ENCODE measurements around the gene XCR1. TPM values are rescaled to one million over a fixed set of nuclear protein-coding genes. Genes with fewer than 3 reads are reported as not detected.

XCR1 gene
- total RNA-seq, 1 donor from 2014 or later = not detected

DNA sequence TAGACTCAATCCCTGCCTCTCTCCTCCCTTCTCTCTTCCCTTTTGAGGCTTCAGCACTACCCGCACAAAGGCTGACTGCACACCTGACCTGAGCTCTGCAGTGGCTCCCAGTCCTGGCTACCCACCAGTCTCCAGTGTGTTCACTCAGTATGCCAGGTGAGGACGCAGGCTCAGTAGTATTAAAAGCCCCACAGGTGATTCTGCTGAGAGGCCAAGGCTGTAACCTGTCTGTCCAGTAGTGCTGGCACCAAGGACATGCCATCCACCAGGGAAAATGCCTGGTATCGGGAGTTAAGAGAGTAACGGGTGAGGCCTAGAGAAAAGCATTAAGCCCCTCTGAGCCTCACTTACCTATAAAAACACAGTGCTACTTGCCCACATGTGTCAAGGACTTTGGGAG, 52.6 kb downstream of the XCR1 start:
- peaks cover 24% of the 10 kb centered on the region for H3K36me3 Mint-ChIP-seq (ENCODE audit: low read depth)
- H3K4me1 Mint-ChIP-seq (ENCODE audit: low read depth) = peaks cover 16% of the 10 kb centered on the region
- H3K27ac Mint-ChIP-seq (ENCODE audit: unreplicated experiment) = no peak overlapping the region
- DNase-seq (ENCODE audit: low spot score) = no peak
- TF ChIP-seq CTCF (IDR thresholded peaks at IDR 0.05) = no peak
- no peaks in the 10 kb centered on the region for H3K9me3 Mint-ChIP-seq (ENCODE audit: low read depth)
- H3K27me3 Mint-ChIP-seq (ENCODE audit: low read depth) = no peaks in the 10 kb centered on the region
- H3K4me3 Mint-ChIP-seq (ENCODE audit: unreplicated experiment) = no peak overlapping the region

GRCh38 chr3:45972534-45973402, 54.5 kb downstream of the XCR1 start:
- H3K4me3 Mint-ChIP-seq (ENCODE audit: unreplicated experiment) = no peak overlapping the region
- H3K27me3 Mint-ChIP-seq (ENCODE audit: low read depth) = no peaks in the 10 kb centered on the region
- no peaks in the 10 kb centered on the region for H3K9me3 Mint-ChIP-seq (ENCODE audit: low read depth)
- H3K27ac Mint-ChIP-seq (ENCODE audit: unreplicated experiment) = peak overlapping the region; percentile 79
- H3K4me1 Mint-ChIP-seq (ENCODE audit: low read depth) = peaks cover 26% of the 10 kb centered on the region
- peaks cover 19% of the 10 kb centered on the region for H3K36me3 Mint-ChIP-seq (ENCODE audit: low read depth)
- TF ChIP-seq CTCF (IDR thresholded peaks at IDR 0.05) = no peak
- no peak for DNase-seq (ENCODE audit: low spot score)

- no peak for DNase-seq (ENCODE audit: low spot score)
- Mint-ChIP-seq H3K27ac (ENCODE audit: unreplicated experiment) (no peak overlapping the region), H3K27me3 (ENCODE audit: low read depth) (no peaks in the 10 kb centered on the region), H3K36me3 (ENCODE audit: low read depth) (peaks cover 19% of the 10 kb centered on the region), H3K4me1 (ENCODE audit: low read depth) (peaks cover 26% of the 10 kb centered on the region), H3K4me3 (ENCODE audit: unreplicated experiment) (no peak overlapping the region), H3K9me3 (ENCODE audit: low read depth) (no peaks in the 10 kb centered on the region)
- TF ChIP-seq CTCF (IDR thresholded peaks at IDR 0.05) = no peak
These were observed 57.3 kb downstream of the XCR1 start for GRCh38 chr3:45969953-45970352.

DNA sequence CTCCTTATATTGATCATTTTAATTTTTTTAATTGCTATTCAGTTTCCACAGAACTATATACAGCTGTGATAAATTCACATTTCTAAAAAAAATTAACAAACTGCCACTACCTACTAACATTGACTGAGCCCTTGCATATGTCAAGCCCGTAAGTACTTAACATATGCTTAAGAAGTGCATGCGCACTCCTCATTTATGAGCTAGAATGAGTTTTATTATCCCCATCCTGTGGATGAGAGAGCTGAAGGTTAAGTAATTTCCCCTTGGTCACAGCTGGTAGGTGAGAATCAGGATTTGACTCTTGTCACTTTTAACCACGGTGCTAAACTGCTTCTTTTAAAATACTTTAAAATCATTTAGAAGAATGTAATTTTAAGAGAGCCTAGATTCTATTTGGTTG, 58.2 kb downstream of the XCR1 start:
- peaks cover 26% of the 10 kb centered on the region for H3K4me1 Mint-ChIP-seq (ENCODE audit: low read depth)
- H3K27ac Mint-ChIP-seq (ENCODE audit: unreplicated experiment) = no peak overlapping the region

GRCh38 chr3:45968706-45969105, 58.6 kb downstream of the XCR1 start:
- no peaks in the 10 kb centered on the region for H3K9me3 Mint-ChIP-seq (ENCODE audit: low read depth)
- no peak for DNase-seq (ENCODE audit: low spot score)
- H3K4me1 Mint-ChIP-seq (ENCODE audit: low read depth) = peaks cover 26% of the 10 kb centered on the region
- peaks cover 25% of the 10 kb centered on the region for H3K36me3 Mint-ChIP-seq (ENCODE audit: low read depth)
- no peak for TF ChIP-seq CTCF (IDR thresholded peaks at IDR 0.05)
- no peak overlapping the region for H3K27ac Mint-ChIP-seq (ENCODE audit: unreplicated experiment)
- no peak overlapping the region for H3K4me3 Mint-ChIP-seq (ENCODE audit: unreplicated experiment)
- no peaks in the 10 kb centered on the region for H3K27me3 Mint-ChIP-seq (ENCODE audit: low read depth)

More for the DNA sequence above, 58.2 kb downstream of the XCR1 start:
- Mint-ChIP-seq H3K9me3 (ENCODE audit: low read depth) (no peaks in the 10 kb centered on the region), H3K4me3 (ENCODE audit: unreplicated experiment) (no peak overlapping the region), H3K36me3 (ENCODE audit: low read depth) (peaks cover 21% of the 10 kb centered on the region), H3K27me3 (ENCODE audit: low read depth) (no peaks in the 10 kb centered on the region)
- DNase-seq (ENCODE audit: low spot score) = no peak
- no peak for TF ChIP-seq CTCF (IDR thresholded peaks at IDR 0.05)

All from chondrocyte (in vitro differentiated cells).